Vagina (tissue), 2 donors: ENCODE data around the gene ABHD8. TPM values are rescaled to one million over a fixed set of nuclear protein-coding genes. Genes with fewer than 3 reads are reported as not detected.

Experiments
- DNase-seq, 2 donors: peaks; one replicate each; pipeline ENCODE4 v3.0.0-alpha.2; 2017; ENCODE audit errors: extremely low spot score in 2 of 2
- H3K27ac ChIP-seq: fragments of 200-600 bp; sonication (generic); one replicate; pipeline ENCODE4 v1.5.1; 2019
- H3K27me3 ChIP-seq: fragments of 200-600 bp; sonication (generic); one replicate; pipeline ENCODE4 v1.5.1; 2019
- H3K36me3 ChIP-seq, 2 donors: fragments of 200-600 bp; sonication (generic); one replicate each; pipeline ENCODE4 v1.5.1; 2017 to 2019
- H3K4me1 ChIP-seq: fragments of 200-600 bp; sonication (generic); one replicate; pipeline ENCODE4 v1.5.1; 2019
- H3K4me3 ChIP-seq, 2 donors: fragments of 200-600 bp; sonication (generic); 1 replicate in 1 of 2; 2 replicates in 1 of 2; pipeline ENCODE4 v1.5.1; 2016 to 2019
- H3K9me3 ChIP-seq: fragments of 200-600 bp; sonication (generic); one replicate; pipeline ENCODE4 v1.5.1; 2019
- CTCF ChIP-seq, 3 experiments: fragments of 450-650 bp in 2 of 3; fragments of 200-600 bp in 1 of 3; sonication (generic) in 1 of 3; IDR thresholded peaks; one replicate each; pipeline ENCODE4 v1.5.1; 2017 to 2019; ENCODE audit warnings: antibody characterized with exemption in 3 of 3, mild to moderate bottlenecking in 2 of 3, moderate library complexity in 2 of 3
- POLR2A ChIP-seq, 2 donors: fragments of 450-650 bp; IDR thresholded peaks; one replicate each; pipeline ENCODE4 v1.6.1; 2017; ENCODE audit warnings: antibody characterized with exemption in 2 of 2, mild to moderate bottlenecking in 2 of 2, moderate library complexity in 2 of 2
- POLR2AphosphoS5 ChIP-seq, 2 donors: sonication (generic); formaldehyde crosslinking; IDR thresholded peaks; one replicate each; pipeline ENCODE4 v1.9.0; 2017; ENCODE audit warnings: antibody characterized with exemption in 2 of 2, mild to moderate bottlenecking in 2 of 2, low read depth in 1 of 2; ENCODE audit not compliant: insufficient read depth in 1 of 2
- intact Hi-C: fragments of 100-400 bp; cut with DNase I; formaldehyde crosslinking; loops from one replicate; pipeline ENCODE4 v1.15.1; 2023
- total RNA-seq: library from RNA; depleted of rRNA; stranded (reverse); fragments of >200 nt; gene quantifications from one replicate; pipeline ENCODE4 v1.2.3, GENCODE V29; 2016

Gene ABHD8
- total RNA-seq, 1 donor from 2014 or later, result 10.8 TPM

- Histone ChIP-seq H3K27ac (peak overlapping the region; percentile 92), H3K36me3 (no peaks in the 10 kb centered on the region), H3K4me1 (peaks cover 56% of the 10 kb centered on the region), H3K9me3 (no peaks in the 10 kb centered on the region), H3K27me3 (no peaks in the 10 kb centered on the region), H3K4me3 (peak overlapping the region; percentile 64 to 69)
- no peak for TF ChIP-seq CTCF (IDR thresholded peaks at IDR 0.05)
- TF ChIP-seq POLR2AphosphoS5 (IDR thresholded peaks at IDR 0.05; ENCODE audit: insufficient read depth in 1 of 2, low read depth in 1 of 2), result no peak
- TF ChIP-seq POLR2A (IDR thresholded peaks at IDR 0.05), result no peak
- DNase-seq, result no peak
- intact Hi-C loops, result no loop called here
These were observed 1.9 kb upstream of the ABHD8 start for GRCh38 chr19:17305216-17305516.

GRCh38 chr19:17304386-17305215 lies 1.4 kb upstream of the ABHD8 start:
- no peaks in the 10 kb centered on the region for H3K27me3 ChIP-seq
- peak overlapping the region; percentile 92 for H3K27ac ChIP-seq
- DNase-seq, result no peak
- H3K4me3 ChIP-seq, result peak overlapping the region in 1 of 2 donors; percentile 69
- no peaks in the 10 kb centered on the region for H3K36me3 ChIP-seq
- intact Hi-C loops, result no loop called here
- H3K9me3 ChIP-seq, result no peaks in the 10 kb centered on the region
- H3K4me1 ChIP-seq, result peaks cover 51% of the 10 kb centered on the region
- TF ChIP-seq POLR2A (IDR thresholded peaks at IDR 0.05) (no peak), CTCF (IDR thresholded peaks at IDR 0.05) (no peak), POLR2AphosphoS5 (IDR thresholded peaks at IDR 0.05; ENCODE audit: insufficient read depth in 1 of 2, low read depth in 1 of 2) (no peak)

- TF ChIP-seq POLR2A (IDR thresholded peaks at IDR 0.05) (no peak), POLR2AphosphoS5 (IDR thresholded peaks at IDR 0.05; ENCODE audit: insufficient read depth in 1 of 2, low read depth in 1 of 2) (no peak), CTCF (IDR thresholded peaks at IDR 0.05) (no peak)
- H3K27ac ChIP-seq, result peak overlapping the region; percentile 92
- intact Hi-C loops, result no loop called here
- H3K9me3 ChIP-seq, result no peaks in the 10 kb centered on the region
- no peak for DNase-seq
- no peaks in the 10 kb centered on the region for H3K27me3 ChIP-seq
- H3K4me1 ChIP-seq, result peaks cover 51% of the 10 kb centered on the region
- H3K36me3 ChIP-seq, result no peaks in the 10 kb centered on the region
- peak overlapping the region in 1 of 2 donors; percentile 89 for H3K4me3 ChIP-seq
These were observed 679 bp upstream of the ABHD8 start for GRCh38 chr19:17303940-17304267.

GRCh38 chr19:17302391-17303166 lies 646 bp downstream of the ABHD8 start:
- no peaks in the 10 kb centered on the region for H3K27me3 ChIP-seq
- H3K4me1 ChIP-seq, result peaks cover 48% of the 10 kb centered on the region
- peak overlapping the region; percentile 60 to 89 for H3K4me3 ChIP-seq
- no peaks in the 10 kb centered on the region for H3K9me3 ChIP-seq
- intact Hi-C loops, result no loop called here
- TF ChIP-seq POLR2A (IDR thresholded peaks at IDR 0.05) (no peak), POLR2AphosphoS5 (IDR thresholded peaks at IDR 0.05; ENCODE audit: insufficient read depth in 1 of 2, low read depth in 1 of 2) (no peak), CTCF (IDR thresholded peaks at IDR 0.05) (no peak)
- H3K36me3 ChIP-seq, result peaks cover 0 to 7% of the 10 kb centered on the region in 2 donors
- no peak for DNase-seq
- H3K27ac ChIP-seq, result peak overlapping the region; percentile 92
